ENCODE results near the gene CASP3.

DNA sequence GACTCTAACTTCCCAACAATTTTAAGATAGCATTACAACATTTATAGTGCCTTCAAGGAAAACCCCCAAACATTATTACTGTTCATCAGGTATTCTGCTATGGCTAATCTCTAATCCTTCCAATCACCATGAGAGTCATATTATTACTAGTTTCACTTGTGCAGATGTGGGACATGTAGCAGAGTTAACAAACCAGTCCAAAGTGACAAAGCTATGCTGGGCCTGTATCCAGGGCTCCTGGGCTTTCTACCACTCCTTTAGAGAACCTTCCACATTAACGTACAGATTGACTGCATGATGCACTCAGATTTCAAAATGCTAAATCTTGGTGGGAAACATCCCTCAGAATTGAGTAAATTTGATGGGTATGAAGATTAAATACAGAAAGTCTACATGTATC lies 16.4 kb downstream of the CASP3 start:
- TF ChIP-seq, protein P1, sequence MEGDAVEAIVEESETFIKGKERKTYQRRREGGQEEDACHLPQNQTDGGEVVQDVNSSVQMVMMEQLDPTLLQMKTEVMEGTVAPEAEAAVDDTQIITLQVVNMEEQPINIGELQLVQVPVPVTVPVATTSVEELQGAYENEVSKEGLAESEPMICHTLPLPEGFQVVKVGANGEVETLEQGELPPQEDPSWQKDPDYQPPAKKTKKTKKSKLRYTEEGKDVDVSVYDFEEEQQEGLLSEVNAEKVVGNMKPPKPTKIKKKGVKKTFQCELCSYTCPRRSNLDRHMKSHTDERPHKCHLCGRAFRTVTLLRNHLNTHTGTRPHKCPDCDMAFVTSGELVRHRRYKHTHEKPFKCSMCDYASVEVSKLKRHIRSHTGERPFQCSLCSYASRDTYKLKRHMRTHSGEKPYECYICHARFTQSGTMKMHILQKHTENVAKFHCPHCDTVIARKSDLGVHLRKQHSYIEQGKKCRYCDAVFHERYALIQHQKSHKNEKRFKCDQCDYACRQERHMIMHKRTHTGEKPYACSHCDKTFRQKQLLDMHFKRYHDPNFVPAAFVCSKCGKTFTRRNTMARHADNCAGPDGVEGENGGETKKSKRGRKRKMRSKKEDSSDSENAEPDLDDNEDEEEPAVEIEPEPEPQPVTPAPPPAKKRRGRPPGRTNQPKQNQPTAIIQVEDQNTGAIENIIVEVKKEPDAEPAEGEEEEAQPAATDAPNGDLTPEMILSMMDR (conservative IDR thresholded peaks at IDR 0.05; ENCODE audit: low read length) = no peak
- no peak for TF ChIP-seq EZH2phosphoT487 (IDR thresholded peaks at IDR 0.05; ENCODE audit: borderline replicate concordance)
